Karpas-422 (cell line): ENCODE results near the gene MT1E. TPM values are rescaled to one million over a fixed set of nuclear protein-coding genes. Genes with fewer than 3 reads are reported as not detected.
"Not testable (repeated sequence)": the region's sequence is repeated elsewhere in the genome, so short reads cannot be mapped to it uniquely, and the experiment has no call there.

ENCODE experiments used
- DNase-seq: peaks from one replicate; pipeline ENCODE4 v3.0.0-alpha.2; 2015
- H2AFZ ChIP-seq: fragments of 200-600 bp; sonication (generic); 2 replicates; pipeline ENCODE4 v1.6.1; 2014; ENCODE audit warnings: antibody characterized with exemption, low read length, mixed read lengths
- H3K27ac ChIP-seq: fragments of 200-600 bp; sonication (generic); 2 replicates; pipeline ENCODE4 v1.5.1; 2014; ENCODE audit warnings: mild to moderate bottlenecking, low read length, moderate library complexity
- H3K27me3 ChIP-seq: fragments of 200-600 bp; sonication (generic); 2 replicates; pipeline ENCODE4 v1.6.1; 2014; ENCODE audit warnings: low read length, mixed read lengths
- H3K36me3 ChIP-seq: fragments of 200-600 bp; sonication (generic); 2 replicates; pipeline ENCODE4 v1.6.1; 2014; ENCODE audit warnings: low read length, mixed read lengths; ENCODE audit not compliant: insufficient read depth
- H3K4me1 ChIP-seq: fragments of 200-600 bp; sonication (generic); 2 replicates; pipeline ENCODE4 v1.6.1; 2014; ENCODE audit warnings: mild to moderate bottlenecking, low read length, mixed read lengths
- H3K4me2 ChIP-seq: fragments of 200-600 bp; sonication (generic); 2 replicates; pipeline ENCODE4 v1.6.1; 2014; ENCODE audit warnings: low read length, low read depth, mild to moderate bottlenecking; ENCODE audit not compliant: poor library complexity, severe bottlenecking
- H3K4me3 ChIP-seq: fragments of 200-600 bp; sonication (generic); 2 replicates; pipeline ENCODE4 v1.5.1; 2014; ENCODE audit warnings: mild to moderate bottlenecking, antibody characterized with exemption, low read length, mixed read lengths
- H3K79me2 ChIP-seq: fragments of 200-600 bp; sonication (generic); 2 replicates; pipeline ENCODE4 v1.6.1; 2014; ENCODE audit warnings: mild to moderate bottlenecking, low read length, mixed read lengths
- H3K9ac ChIP-seq: fragments of 200-600 bp; sonication (generic); 2 replicates; pipeline ENCODE4 v1.6.0; 2014; ENCODE audit warnings: low read length
- H3K9me2 ChIP-seq: fragments of 200-600 bp; sonication (generic), shearing (Covaris generic); replicated peaks from 2 replicates; pipeline ENCODE4 v1.6.0; 2014; ENCODE audit warnings: mild to moderate bottlenecking, low read length, moderate library complexity; ENCODE audit not compliant: insufficient read depth
- H3K9me3 ChIP-seq: fragments of 300-700, 200-600 bp; sonication (generic); 2 replicates; pipeline ENCODE4 v1.6.1; 2014; ENCODE audit warnings: low read length, mixed read lengths
- H4K20me1 ChIP-seq: fragments of 200-600 bp; sonication (generic); 2 replicates; pipeline ENCODE4 v1.6.1; 2014; ENCODE audit warnings: mild to moderate bottlenecking, antibody characterized with exemption, low read length, low read depth; ENCODE audit not compliant: insufficient read depth
- total RNA-seq: library from RNA; depleted of rRNA; stranded (reverse); fragments of >200 nt; shearing (Covaris generic); gene quantifications from 2 replicates; pipeline ENCODE4 v1.2.3, GENCODE V29; 2014; ENCODE audit warnings: low replicate concordance; rRNA removed

The MT1E gene
- total RNA-seq, 1 experiment from 2014 or later, result not detected

DNA sequence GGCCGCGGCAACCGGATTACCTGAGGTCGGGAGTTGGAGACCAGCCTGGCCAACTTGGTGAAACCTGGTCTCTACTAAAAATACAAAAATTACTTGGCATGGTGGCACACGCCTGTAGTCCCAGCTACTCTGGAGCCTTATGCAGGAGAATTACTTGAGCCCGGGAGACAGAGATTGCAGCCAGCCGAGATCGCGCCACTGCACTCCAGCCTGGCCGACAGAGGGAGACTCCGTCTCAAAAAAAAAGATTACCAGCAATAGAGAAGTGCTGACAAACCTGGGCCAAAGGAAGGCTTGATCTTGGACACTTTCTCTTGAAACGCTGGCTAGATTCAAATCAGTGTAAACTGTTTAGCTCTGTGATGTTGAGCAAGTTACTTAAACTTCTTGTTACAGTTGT is 48.3 kb downstream of the MT1E start:
- peak; percentile 66 for DNase-seq

DNA sequence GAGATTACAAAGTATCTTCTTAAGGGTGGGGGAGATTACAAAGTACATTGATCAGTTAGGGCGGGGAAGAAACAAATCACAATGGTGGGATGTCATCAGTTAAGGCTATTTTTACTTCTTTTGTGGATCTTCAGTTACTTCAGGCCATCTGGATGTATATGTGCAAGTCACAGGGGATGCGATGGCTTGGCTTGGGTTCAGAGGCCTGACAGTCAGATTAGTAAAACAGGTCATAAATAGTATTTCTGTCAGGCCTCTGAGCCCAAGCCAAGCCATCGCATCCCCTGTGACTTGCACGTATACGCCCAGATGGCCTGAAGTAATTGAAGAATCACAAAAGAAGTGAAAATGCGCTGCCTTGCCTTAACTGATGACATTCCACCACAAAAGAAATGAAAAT is 49.0 kb downstream of the MT1E start:
- not testable (repeated sequence) for DNase-seq, H3K27me3 ChIP-seq

More for the DNA sequence above, 48.3 kb downstream of the MT1E start:
- no peaks in the 10 kb centered on the region for H3K9me3 ChIP-seq
- H2AFZ ChIP-seq, result no peak overlapping the region
- no peaks in the 10 kb centered on the region for H3K36me3 ChIP-seq
- no peaks in the 10 kb centered on the region for H4K20me1 ChIP-seq
- H3K4me3 ChIP-seq, result no peak overlapping the region
- H3K4me1 ChIP-seq, result peaks cover 23% of the 10 kb centered on the region
- H3K79me2 ChIP-seq, result no peaks in the 10 kb centered on the region
- H3K9me2 ChIP-seq, result no peaks in the 10 kb centered on the region
- H3K4me2 ChIP-seq, result no peak overlapping the region
- H3K27me3 ChIP-seq, result 0 out of 2 replicates have a peak, but pooled peaks cover 2% of the 10 kb centered on the region
- H3K9ac ChIP-seq, result no peak overlapping the region
- 0 out of 2 replicates have a peak overlapping the region, but pooled peaks have one; percentile 37 for H3K27ac ChIP-seq

DNA sequence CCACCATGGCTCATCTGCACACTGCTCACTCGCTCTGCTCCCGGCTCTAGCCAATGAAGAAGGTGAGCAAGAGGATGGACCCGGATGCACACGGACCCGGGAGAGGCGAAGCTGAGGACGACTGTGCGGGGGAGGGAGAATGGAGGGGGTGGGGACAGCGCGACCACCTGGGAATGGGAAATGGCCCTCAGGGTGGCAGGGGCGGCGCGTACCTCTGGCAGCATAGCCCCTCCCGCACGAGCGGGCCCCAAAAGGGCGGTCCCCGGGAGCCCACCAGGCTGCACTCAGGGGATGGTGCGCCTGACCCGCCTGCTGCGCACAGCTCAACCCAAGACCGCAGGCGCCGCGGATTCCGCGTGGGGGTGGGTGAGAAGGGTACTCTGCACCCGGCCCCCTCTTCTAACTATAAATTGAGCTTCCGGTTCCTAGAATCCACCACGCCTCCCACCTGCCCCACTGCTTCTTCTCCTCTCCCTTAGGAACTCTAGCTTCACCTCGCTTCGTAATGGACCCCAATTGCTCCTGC is 50.2 kb downstream of the MT1E start:
- Histone ChIP-seq H3K9ac (no peak overlapping the region), H3K36me3 (no peaks in the 10 kb centered on the region), H2AFZ (no peak overlapping the region), H3K4me3 (no peak overlapping the region), H3K9me3 (no peaks in the 10 kb centered on the region), H3K9me2 (no peaks in the 10 kb centered on the region), H3K79me2 (no peaks in the 10 kb centered on the region), H3K27ac (no peak overlapping the region), H4K20me1 (no peaks in the 10 kb centered on the region), H3K4me1 (peaks cover 14% of the 10 kb centered on the region), H3K27me3 (no peaks in the 10 kb centered on the region), H3K4me2 (no peak overlapping the region)
- no peak for DNase-seq

More for the DNA sequence above, 49.0 kb downstream of the MT1E start:
- not testable (repeated sequence) for H3K79me2 ChIP-seq, H3K9me2 ChIP-seq, H3K9me3 ChIP-seq, H3K4me3 ChIP-seq, H3K27ac ChIP-seq, H3K9ac ChIP-seq, H4K20me1 ChIP-seq, H2AFZ ChIP-seq, H3K36me3 ChIP-seq, H3K4me2 ChIP-seq
- peaks cover 19% of the 10 kb centered on the region for H3K4me1 ChIP-seq

Other genes with a start within 250 kb of the MT1E start
- gene AMFR, start 200.2 kb upstream of the MT1E start, total RNA-seq, result 243 and 284 TPM in 2 replicates
- gene NUDT21, start 174.4 kb upstream of the MT1E start, total RNA-seq, result 73.2 and 170 TPM in 2 replicates
- 51.9 and 61.0 TPM in 2 replicates for gene OGFOD1, start 174.2 kb upstream of the MT1E start, total RNA-seq
- gene BBS2, start 105.8 kb upstream of the MT1E start, total RNA-seq, result 55.5 and 66.2 TPM in 2 replicates
- not detected in 2 replicates for gene MT4, start 60.7 kb upstream of the MT1E start, total RNA-seq
- gene MT3, start 36.3 kb upstream of the MT1E start, total RNA-seq, result not detected in 2 replicates
- 292 and 385 TPM in 2 replicates for gene MT2A, start 17.2 kb upstream of the MT1E start, total RNA-seq
- gene MT1M, start 6.9 kb downstream of the MT1E start, total RNA-seq, result not detected in 2 replicates
- not detected in 2 replicates for gene MT1A, start 12.9 kb downstream of the MT1E start, total RNA-seq
- gene MT1B, start 26.1 kb downstream of the MT1E start, total RNA-seq, result 2.7 and 5.7 TPM in 2 replicates
- gene MT1F, start 32.2 kb downstream of the MT1E start, total RNA-seq, result 36.3 and 68.5 TPM in 2 replicates
- gene MT1G, start 42.3 kb downstream of the MT1E start, total RNA-seq, result not detected in 2 replicates
- 4.6 TPM in 1 of 2 replicates, not detected in the other for gene MT1H, start 44.0 kb downstream of the MT1E start, total RNA-seq
- gene MT1X, start 56.7 kb downstream of the MT1E start, total RNA-seq, result 238 and 374 TPM in 2 replicates
- 112 and 116 TPM in 2 replicates for gene NUP93, start 104.3 kb downstream of the MT1E start, total RNA-seq
- 0.14 TPM in 1 of 2 replicates, not detected in the other for gene SLC12A3, start 239.4 kb downstream of the MT1E start, total RNA-seq